Measurements from ENCODE around the gene MCM7. TPM values are rescaled to one million over a fixed set of nuclear protein-coding genes. Genes with fewer than 3 reads are reported as not detected.
A peak's percentile ranks its signal among the peaks of the same experiment; 100 is the strongest.

The MCM7 gene
- total RNA-seq, 1 experiment from 2014 or later: 215 TPM

DNA sequence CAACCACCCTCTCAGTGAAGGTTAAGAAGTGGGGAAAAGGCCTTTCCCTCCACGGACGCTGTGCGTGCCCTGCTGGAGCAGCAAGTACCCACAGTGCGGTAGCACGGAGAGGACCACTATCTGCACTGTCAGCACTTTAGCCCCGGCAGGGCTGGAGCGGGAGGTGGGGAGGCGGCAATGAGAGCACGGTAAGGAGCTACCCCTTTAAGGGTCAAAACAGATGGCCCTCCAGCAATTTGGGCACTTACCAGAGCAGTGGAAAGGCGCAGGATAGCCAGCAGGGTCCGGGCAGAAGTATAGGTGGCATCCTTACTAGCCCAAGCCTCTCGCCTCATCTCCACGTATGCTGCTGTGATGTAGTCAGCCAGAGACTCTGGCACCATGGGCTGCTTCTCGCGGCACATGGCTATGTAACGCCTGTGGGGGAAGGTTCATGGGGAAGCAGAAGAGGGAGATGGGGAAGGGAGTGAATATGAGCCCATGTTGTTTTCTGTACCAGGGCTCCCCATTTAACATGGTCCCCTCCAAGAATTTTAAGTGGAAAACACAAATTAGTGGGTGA lies 7.2 kb downstream of the MCM7 start:
- DNase-seq (ENCODE audit: low spot score): no peak

DNA sequence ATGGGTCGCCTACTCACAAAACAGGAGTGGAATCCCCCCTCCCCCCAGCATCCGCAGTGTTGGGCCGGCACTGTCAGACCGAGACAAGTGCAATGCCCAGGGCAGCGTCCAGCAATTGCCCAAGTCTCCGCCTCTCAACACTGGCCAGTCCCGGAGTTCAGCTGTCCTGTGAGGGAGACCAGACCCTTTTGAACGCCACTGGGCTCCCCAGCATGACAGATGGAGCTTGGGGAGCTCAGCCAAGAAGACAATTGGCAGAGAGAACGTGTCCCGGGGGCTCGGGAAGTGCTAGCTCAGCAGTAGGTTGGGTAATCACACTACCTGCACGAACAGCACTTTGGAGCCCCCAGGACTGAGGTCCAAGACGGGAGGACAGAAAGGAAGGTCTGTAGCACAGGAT lies 7.7 kb downstream of the MCM7 start:
- no peak for DNase-seq (ENCODE audit: low spot score)

DNA sequence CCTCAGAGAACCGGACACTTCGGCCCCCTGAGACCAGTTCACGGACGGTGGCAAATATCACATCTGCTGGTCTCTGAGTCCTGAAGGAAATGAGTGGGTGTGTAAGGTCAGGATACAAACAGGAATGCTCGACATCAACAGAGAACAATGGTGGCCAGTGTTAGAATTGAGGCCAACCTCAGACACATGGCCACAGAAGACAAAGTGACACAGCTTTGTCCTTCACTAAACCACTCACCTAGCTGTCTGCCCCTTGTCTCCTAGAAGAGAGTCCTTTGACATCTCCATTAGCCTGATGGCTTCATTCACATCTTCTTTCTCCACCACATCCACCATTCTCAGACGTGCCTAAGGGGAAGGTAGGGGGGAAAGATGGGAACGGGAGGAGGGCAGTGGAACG lies 8.1 kb downstream of the MCM7 start:
- DNase-seq (ENCODE audit: low spot score): no peak

DNA sequence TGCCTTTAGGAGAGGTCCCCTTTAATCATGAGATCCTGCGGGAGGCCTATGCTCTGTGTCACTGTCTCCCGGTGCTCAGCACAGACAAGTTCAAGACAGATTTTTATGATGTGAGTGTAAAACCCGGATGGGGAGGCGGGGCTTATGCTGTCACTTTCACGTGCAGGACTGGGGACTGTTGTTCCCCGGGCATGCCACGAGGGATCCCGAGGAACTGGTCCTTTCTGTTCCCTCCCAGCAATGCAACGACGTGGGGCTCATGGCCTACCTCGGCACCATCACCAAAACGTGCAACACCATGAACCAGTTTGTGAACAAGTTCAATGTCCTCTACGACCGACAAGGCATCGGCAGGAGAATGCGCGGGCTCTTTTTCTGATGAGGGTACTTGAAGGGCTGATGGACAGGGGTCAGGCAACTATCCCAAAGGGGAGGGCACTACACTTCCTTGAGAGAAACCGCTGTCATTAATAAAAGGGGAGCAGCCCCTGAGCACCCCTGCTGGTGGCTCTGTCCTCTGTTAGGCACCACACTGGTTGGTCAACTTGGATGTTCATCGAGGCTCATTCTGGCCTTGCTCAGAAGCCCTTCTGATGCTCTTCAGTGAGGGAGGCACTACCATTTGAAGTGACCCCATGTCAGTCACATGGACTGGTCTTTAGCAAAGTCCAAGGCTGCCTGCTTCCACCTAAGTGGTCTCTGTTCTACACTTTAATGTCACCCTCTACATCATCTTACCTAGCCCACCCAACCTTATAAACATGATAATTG lies 9.6 kb downstream of the MCM7 start:
- no peak for DNase-seq (ENCODE audit: low spot score)

DNA sequence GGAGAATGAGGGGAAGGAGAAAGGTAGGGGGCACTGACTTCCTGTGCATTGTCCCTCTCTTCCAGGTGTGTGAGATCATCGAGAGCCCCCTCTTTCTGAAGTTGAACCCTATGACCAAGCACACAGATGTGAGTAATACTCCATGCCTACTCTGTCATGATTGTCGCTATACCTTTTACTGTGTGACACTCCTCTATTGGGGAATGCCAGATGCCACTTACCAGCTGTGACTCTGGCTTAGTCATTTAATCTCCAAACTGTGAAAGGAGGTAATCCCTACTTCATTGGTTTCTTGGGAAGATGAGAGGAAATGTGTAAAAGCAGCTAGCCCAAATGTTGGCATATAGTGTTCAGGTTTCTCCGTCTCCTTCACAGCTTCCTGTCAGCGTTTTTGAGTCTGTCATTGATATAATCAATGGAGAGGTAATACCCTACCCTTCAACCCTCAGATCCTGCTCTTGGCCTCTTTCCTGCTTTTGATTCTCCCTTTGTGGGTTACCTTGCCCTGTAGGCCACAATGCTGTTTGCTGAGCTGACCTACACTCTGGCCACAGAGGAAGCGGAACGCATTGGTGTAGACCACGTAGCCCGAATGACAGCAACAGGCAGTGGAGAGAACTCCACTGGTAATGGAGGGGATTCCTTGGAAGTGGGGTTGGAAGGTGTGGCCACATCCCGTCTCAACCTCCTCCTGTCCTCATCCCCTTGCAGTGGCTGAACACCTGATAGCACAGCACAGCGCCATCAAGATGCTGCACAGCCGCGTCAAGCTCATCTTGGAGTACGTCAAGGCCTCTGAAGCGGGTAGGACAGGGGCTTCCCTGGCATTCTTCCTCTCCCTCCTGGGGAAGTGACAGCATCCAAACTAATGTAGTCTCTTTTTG lies 10.4 kb downstream of the MCM7 start:
- DNase-seq (ENCODE audit: low spot score): no peak

DNA sequence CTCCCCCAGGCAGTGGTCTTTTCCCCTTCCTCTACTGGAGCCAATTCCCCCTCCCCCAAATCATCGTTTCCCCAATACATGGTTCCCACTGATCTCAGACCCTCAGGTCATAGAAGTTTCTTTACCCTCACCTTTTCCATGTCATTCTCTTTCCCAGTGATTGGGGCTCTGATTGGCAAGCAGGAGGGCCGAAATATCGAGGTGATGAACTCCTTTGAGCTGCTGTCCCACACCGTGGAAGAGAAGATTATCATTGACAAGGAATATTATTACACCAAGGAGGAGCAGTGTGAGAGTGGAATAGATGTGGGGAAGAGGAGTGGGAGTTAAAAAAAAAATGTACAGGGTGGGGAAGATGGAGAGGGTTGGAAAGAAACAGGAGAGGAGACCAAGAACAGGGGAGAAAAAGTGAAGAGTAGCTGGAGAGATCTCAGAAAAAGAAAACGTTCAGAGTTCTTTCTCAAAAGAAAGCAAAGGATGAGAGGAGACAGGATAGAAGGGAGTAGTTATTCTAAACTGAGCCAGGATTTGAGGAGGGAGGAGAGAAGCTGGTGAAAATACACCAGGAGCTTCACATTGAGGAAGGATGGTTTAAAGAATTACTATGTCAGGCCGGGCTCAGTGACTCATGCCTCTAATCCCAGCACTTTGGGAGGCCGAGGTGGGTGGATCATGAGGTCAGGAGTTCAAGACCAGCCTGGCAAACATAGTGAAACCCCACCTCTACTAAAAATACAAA lies 11.6 kb downstream of the MCM7 start:
- DNase-seq (ENCODE audit: low spot score): peak; percentile 58

DNA sequence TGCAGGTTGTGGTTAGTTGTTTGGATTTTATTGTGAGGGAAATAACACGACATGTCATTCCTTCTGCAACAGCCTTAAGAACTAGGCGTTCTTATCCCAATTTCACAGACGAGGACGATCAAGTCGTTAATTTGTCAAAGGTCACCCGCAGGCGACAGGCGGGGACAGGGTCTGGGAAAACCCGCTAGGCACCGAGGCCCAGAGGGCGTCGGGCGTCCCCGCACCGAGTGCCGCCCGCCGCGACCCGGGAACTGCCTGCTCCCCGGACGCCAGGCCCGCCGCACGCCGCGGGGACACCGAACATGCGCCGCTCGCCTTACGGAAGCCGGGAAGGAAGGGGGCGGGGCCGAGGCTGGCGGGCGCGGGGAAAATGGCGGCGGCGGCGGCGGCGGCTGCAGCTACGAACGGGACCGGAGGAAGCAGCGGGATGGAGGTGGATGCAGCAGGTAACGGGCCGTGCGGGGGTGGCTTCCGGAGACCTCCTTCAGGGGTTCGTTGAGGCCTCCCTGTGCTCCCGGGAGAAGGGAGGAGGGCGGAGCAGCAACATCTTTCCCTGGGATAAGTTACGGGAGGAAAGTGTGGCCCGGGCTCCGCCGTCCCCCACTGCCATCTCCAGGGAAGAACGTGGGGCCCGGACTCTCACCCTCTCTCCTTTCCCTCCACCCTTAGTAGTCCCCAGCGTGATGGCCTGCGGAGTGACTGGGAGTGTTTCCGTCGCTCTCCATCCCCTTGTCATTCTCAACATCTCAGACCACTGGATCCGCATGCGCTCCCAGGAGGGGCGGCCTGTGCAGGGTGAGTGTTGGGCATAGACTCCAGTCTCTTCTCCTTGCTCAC lies 12.4 kb downstream of the MCM7 start, which contains the start of gene COPS6:
TSS of gene COPS6 (plus strand) at position 349 of the 837 bp plus-strand sequence. CDS start at position 371, 22 bp downstream.
- no peak for DNase-seq (ENCODE audit: low spot score)

DNA sequence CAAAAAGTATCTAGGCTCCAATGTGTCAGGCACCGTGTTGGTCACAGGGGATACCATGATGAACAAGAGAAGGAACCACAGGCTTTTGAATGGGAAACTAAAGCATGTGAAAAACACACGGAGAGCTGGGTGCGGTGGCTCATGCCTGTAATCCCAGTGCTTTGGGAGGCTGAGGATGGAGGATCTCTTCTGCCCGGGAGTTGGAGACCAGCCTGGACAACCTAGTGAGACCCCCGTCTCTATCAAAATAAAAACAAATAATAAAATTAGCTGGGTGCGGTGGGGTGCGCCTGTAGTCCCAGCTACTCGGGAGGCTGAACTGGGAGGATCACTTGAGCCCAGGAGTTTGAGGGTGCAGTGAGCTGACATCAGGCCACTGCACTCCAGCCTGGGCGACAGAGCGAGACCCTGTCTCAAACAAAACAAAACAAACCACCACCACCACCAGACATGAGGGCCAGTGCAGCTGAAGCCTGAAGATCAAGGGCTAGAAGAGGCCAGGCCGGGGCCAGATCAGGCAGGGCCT lies 13.0 kb downstream of the MCM7 start:
- DNase-seq (ENCODE audit: low spot score): no peak

DNA sequence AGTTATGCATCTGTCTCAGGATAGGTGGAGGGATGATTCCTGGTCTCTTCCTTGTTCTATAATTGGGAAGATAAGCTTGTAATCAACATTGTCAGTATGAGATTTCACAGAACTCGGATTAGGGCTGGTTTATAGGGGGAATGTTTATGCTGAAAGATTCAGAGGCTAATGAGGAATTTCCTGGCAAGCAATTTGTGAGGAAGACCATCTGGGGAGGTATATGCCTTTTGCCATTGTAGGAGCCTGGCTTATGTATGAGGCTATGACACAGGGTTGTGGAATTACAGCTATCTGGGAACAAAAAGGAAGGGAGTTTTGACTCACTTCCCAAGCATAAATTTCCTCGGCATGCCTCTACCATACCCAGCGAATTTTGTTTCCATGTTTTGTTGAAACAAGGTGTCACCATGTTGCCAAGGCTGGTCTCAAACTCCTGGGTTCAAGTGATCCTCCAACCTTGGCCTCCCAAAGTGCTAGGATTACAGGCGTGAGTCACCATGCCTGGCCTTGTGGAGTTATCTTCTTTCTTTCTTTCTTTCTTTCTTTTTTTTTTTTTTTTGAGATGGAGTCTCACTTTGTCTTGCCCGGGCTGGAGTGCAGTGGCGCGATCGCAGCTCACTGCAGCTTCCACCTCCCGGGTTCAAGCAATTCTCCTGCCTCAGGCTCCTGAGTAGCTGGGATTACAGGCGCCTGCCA lies 14.0 kb downstream of the MCM7 start:
- DNase-seq (ENCODE audit: low spot score): peak; percentile 97

DNA sequence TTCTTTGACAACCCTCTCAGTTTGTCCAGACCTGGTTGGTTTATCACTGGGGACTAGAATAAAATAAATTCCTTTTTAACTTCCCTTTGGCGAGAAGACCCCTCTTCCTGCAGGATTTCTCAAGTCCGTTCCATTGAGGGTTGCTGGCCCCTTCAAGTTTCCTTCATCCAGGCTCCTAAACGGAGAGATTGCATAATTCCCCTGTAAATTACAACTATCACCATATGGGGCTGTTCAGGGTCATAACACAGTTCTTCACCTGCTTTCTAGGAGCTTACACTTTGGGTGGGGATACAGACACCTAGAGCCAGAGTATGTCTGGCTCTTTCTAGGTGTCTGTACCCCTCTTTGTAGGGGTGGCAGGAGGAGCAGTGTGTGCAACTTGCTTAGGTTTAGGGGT lies 15.7 kb downstream of the MCM7 start:
- no peak for DNase-seq (ENCODE audit: low spot score)

DNA sequence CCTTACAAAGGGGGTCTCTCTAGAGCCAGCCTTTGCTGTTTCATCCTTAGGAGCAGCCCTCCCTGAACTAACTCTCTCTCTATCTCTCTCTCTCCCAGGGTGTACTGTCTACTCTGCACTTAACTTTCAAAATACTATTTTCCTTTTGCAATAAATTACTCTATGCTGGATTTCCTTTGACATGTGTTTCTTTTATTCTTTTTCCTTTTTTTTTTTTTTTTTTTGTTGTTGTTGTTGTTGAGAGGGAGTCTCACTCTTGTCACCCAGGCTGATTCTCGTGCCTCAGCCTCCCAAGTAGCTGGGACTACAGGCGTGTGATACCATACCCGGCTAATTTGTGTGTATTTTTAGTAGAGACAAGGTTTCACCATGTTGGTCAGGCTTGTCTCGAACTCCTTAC lies 18.2 kb downstream of the MCM7 start:
- DNase-seq (ENCODE audit: low spot score): no peak

DNA sequence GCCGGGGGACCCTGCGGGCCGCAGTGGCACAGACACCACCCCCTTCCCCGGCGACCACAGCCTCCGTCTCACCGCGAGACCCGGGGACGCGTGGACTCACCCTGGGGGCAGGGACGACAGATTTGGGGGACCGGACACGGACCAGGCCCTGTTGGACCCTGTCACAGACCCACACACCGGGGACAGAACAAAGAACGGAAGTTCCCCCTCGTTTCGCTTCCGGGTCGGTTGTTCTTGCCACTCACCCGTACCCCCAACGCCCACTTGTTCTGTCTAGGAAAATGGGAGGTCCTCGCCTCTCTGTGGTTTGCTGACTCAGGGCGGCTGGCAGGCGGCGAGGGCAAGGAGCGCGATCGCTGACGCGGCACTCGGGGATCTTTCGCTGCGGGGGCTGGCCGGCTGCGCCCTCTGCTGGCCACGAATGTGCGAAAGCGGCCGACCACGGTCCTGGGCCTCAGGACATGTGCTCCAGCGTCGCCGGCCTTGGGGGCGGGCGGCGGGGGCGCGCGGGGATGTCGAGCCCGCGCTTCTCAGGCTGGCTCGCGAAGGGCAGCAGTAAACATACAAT lies 19.6 kb downstream of the MCM7 start, which contains the start of gene ZNF3:
TSS of gene ZNF3 (minus strand) at position 189 of the 568 bp plus-strand sequence. CDS start 4,366 bp downstream, outside the sequence.
- peak; percentile 98 for DNase-seq (ENCODE audit: low spot score)

DNA sequence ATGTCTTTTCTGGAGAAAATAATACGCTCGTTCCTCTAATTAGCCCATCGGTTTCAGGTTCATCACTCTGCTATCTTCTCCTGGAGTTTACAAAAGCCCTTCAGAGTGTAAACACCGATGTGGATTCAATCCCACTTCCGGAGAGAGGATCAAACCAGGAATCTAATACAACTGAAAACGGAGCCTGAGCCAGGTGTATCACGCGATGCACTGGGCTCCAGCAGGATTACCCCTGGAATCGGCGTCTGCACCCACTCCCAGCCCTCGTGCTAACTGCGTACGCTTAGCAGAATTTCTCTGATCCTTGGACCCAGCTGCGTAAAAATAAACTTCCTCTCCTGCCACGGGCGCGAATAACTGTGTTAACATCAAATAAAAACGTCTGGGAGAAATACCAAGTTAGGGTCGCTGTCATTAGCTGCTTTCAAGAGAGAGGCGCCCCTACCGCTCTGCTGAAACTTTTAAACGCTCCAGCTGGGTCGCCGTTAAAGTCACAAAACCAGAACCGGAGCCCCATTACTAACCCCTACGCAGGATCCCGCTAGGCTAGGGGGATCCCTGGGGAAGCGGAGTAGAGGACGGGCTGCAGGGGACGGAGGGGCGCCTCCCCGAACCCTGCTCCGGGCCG lies 20.2 kb downstream of the MCM7 start:
- no peak for DNase-seq (ENCODE audit: low spot score)

DNA sequence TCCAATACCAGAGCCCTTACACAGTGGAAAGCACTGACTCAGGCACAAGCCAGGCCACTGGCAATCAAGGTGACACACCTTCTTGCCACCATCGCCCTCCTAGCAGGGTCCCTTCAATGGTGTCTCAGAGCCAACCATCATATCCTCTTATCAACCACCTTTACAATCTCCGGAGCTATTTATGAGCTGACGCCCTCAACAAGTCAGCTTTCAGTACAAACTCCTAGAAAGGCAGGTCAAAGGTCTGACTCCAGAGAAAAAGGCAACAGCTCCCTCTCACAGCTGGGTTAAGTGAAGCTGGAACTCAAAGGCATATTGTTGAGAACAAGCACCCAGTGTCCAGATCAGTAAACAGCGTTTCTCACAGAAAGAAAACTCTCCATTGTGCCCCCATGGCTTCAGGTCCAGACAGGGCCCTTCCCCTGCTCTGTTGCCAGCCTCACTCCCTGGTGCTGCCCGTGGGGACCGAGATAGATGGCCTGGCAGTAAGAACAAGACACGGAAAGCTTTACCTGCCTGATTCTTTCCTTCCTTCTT lies 22.1 kb downstream of the MCM7 start:
- no peak for DNase-seq (ENCODE audit: low spot score)

DNA sequence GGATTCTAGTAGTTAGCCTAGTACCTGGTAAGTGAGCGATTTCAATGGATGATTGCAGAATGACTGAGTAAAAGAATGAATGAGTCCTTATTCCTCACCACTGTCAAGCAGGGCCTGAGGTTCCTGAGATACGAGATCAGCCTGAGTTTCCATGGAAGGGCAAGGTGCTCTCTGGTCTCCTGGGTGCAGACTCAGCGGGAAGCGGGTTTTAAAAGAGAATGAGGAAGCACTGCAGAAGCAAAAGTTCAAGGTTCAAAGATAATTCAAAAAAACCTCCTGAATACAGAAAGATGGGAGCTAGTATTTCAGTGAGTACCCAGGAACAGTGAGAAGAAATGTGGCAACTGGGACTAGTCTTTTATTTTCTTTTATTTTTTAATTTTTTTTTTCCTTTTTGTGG lies 24.0 kb downstream of the MCM7 start:
- DNase-seq (ENCODE audit: low spot score): no peak

DNA sequence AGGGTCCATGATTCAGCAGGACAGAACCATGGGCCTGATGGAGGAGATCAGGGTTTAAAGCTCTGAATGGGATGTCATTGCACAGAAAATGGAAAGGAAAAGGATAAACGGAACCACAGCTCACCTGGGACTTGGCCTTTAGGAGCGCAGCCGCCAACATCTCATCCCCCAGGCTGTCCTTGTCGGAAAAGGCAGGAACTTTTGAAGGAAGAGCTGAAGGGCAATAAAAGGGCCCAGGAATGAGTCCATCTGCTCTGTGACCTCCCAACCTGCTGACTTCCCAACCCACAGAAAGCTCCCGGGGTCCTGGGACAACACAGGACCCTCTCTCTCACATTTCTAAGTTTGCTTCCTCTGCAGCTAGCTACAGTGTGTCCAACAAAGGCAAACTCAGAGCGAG lies 25.8 kb downstream of the MCM7 start:
- no peak for DNase-seq (ENCODE audit: low spot score)

DNA sequence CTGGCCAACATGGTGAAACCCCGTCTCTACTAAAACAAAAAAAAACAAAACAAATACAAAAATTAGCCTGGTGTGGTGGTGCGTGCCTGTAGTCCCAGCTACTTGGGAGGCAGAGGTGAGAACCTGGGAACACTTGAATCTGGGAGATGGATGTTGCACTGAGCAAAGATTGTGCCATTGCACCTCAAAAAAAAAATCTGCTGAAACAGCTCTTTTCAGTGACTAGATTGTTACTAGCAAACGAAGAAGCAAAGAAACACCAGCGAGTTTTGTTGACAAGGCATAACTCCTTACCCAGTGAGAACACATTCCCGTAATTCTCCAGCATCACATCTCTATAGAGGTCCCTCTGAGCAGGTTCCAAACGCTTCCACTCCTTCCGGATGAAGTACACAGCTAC lies 26.4 kb downstream of the MCM7 start:
- DNase-seq (ENCODE audit: low spot score): no peak

DNA sequence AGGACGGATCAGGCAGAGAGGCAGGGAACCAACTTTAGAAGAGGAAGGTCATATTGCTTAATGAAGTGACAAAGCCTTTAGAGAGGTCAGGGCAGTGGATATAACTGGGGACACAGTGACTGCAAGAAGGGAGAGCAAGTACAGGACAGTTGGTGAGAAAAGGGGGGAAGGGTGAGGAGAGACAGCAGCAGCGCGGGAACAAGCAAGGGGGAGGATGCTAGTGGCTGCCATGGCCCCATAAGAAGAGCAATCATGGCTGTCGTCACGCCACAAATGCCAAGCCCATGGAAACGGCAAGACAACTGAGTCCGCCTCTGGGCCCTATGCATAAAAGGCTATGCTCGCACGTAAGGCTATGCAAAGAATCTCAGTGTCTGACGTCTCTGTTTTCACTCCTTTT lies 28.7 kb downstream of the MCM7 start:
- DNase-seq (ENCODE audit: low spot score): no peak
